SIG-M5 (cell line): ENCODE results near the gene KANSL1.

ENCODE experiments used
- DNase-seq: peaks from one replicate; lab custom pipeline; 2025; lab: John Stamatoyannopoulos, UW

The KANSL1 gene

DNA sequence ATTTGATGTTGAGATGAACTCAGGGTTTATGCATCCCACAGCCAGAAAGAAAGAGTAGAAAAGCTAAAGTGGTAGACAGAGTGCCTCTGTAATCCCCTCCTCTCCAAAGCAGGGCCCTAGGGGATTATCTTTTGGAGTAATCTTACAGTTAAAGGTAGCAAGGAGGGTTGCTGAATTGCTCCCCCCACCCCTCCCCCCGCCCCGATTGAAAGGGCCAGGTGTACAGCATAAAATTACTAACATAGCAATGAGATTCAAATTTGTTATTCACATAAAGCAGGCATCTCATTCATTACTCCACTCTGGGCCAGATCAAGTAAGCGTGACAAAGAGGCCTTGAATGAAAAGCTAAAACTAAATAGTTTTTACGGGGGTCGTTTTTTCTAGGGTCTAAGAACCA, 121.4 kb downstream of the KANSL1 start:
- DNase-seq: no peak

DNA sequence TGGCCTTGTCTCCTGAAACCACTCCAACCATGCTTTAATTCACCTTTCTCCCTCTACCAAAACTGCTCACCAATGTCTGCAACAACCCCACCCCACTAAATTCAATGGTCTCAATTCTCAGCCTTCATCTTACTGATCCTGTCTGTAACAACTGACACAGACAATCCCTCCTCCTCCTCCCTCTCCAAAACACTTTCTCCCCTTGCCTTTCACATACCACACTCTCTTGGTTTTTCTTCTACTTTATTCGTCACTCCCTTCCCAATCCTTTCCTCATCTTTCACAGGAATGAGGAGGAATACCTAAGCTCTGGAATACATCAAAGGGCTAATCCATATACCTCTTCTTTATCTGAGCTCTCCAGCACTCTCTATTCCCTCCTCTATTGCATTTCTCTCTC, 128.8 kb downstream of the KANSL1 start:
- no peak for DNase-seq

DNA sequence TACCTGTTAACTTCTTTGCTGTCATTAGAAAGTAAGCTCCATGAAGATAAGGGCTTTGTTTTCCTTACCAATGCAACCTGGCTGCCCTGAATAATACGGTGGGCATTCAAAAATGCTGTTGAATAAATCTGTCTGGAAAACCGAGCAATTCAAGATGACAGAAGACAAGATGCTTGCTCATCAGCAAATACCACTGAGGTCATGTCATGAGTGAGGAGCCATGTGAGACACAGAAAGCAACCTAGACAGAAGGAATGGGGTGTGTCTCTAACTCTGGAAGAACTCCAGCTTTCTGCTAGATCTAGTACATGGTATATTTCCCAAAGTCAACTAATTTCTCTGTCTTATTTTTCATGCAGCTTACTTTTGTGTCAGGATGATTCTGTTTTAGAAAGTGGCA, 130.0 kb downstream of the KANSL1 start:
- DNase-seq: no peak

DNA sequence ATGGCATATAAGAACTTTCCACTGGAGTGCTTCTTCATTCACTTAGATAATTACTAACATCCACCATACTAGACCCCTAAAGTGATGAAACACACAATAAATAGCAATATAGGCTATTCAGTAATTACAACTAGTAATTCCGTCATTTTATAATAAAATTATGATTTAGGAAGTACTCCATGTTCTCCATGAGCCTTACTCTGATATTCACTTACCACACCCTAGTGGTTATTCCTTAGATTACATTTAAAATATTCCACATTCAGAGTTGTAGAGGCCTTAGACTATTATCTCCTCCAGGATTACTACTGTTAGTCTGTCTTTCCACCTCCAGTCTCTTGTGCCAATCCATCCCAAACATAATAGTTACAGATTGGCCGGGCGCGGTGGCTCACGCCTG, 131.8 kb downstream of the KANSL1 start:
- DNase-seq: no peak

DNA sequence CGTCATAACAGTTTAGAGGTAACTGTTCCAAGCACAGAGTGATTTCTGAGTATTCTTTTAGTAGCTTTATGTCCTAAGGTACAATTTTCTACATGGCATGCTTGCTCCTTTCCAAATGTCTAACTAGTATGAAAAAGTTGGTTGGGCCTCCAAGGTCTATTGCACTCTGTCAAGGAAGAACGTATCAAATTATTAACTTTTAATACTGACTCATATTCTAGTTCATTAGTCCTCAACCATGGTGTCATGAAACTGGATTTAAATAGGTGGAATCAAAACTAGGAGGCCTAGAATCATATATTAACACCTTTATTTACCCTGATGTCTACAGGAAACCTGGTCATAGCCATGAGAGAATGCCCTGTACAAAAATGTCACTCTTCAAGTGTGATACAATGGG, 132.8 kb downstream of the KANSL1 start:
- DNase-seq: no peak

DNA sequence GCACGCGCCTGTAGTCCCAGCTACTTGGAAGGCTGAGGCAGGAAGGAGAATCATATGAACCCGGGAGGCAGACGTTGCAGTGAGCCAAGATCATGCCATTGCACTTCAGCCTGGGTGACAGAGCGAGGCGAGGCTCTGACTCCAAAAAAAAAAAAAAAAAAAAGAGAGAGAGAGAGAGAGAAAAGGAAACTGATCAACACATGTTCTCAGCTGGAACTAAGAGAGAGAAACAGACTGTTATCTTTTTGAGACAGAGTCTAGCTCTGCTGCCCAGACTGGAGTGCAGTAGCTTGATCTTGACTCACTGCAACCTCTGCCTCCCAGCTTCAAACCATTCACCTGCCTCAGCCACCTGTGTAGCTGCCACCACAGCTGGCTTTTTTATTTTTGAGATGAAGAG, 133.7 kb downstream of the KANSL1 start:
- DNase-seq: no peak

DNA sequence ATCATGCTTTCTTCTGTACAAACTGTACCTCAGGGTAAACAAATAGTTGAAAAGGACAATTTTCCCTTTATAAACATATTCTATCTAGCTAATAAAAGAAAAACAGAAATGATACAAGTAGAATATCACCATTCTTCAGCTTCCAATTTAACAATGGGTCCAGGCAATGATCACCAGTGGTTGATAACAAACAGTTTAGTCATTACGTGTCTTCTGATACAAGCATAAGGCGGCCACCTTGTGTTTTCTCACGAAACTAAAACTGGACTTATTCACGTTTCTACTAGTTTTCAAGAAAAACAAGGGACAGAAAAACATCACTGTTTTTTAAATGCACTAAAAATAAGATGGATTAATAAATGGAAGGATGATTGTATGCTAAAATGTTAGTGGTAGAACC, 135.9 kb downstream of the KANSL1 start:
- no peak for DNase-seq

DNA sequence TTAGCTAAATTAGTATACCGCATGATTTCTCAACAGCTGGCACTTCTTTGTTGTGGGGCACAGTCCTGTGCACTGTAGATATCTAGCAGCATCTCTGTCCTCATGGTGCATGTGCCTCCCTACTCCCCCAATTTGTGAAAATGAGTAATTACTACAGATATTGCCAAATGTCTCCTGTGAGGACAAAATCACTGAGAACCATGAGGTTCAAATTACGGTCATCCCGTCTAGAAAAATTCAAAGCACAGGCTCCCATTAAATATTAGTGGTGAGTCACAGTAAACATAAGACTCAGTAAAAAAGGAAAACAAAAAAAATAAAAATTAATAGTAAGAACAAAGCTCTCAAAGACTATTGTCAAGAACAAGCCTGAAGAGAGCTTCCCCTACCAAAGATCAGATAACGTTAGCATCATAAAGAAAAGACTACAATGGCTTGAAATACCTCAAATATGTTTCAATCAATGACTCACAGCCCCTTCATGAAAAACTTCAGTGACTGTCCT, 136.4 kb downstream of the KANSL1 start:
- DNase-seq: peak; percentile 70

DNA sequence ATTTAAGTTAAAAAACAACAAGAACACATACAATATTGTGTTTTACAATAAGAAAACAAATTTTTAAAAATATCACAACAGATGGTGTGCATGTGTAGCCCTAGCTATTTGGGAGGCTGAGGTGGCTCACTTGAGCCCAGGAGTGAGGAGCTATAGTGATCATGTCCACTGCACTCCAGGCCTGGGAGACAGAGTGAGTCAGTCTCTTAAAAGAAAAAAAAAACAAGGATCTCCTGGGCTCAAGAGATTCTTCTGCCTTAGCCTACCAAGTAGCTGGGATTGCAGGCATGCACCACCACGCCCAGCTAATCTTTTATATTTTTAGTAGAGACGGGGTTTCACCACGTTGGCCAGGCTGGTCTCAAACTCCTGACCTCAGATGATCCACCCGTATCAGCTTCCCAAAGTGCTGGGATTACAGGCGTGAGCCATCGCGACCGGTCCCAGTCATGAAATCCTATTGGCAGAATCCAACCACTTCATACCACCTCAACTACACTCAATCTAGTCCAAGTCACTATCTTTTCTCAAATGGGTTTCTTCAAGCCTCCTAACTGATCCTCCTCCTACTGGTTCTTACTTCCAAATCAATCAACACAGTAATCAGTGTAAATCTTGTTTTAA, 139.2 kb downstream of the KANSL1 start:
- no peak for DNase-seq

DNA sequence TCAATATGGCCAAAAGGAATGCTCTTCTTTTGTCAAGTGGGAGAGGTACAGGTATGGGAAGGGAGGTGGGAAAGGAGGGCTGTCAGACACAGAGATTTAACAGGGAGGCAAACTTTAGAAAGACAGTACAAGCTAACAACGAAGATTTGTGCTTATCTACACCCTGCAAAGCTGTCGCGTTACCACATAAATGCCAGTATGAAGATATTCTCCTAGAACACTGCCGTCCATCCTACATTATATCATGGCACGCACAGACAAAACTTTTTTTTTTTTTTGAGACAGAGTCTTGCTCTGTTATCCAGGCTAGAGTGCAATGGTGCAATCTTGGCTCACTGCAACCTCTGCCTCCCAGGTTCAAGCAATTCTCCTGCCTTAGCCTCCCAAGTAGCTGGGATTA, 143.6 kb downstream of the KANSL1 start:
- no peak for DNase-seq

DNA sequence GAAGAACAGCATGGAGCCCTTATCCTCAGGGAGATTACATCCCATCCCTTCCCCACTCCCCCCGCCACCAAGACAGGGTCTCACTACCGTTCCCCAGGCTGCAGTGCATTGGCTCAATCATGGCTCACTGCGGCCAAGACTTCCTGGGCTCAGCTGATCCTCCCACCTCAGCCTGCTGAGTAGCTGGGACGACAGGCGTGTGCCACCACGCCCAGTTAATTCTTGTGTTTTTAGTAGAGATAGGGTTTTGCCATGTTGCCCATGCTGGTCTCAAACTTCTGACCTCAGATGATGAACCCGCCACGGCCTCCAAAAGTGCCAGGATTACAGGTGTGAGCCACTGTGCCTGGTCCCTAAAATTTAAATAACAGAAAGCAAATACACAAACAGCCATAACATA, 145.4 kb downstream of the KANSL1 start:
- no peak for DNase-seq

DNA sequence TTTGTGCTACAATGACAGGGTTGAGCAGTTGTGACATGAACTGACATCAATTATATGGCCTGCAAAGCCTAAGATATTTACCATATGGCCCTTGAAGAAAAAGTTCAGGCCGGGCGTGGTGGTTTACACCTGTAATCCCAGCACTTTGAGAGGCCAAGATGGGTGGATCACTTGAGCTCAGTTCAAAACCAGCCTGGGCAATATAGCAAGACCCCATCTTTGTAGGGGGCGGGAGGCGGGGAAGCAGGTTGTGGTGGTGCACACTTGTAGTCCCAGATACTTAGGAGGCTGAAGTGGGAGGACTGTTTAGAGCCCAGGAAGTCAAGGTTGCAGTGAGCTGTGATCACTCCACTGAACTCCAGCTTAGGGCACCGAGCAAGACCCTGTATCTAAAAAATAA, 145.8 kb downstream of the KANSL1 start:
- DNase-seq: no peak

DNA sequence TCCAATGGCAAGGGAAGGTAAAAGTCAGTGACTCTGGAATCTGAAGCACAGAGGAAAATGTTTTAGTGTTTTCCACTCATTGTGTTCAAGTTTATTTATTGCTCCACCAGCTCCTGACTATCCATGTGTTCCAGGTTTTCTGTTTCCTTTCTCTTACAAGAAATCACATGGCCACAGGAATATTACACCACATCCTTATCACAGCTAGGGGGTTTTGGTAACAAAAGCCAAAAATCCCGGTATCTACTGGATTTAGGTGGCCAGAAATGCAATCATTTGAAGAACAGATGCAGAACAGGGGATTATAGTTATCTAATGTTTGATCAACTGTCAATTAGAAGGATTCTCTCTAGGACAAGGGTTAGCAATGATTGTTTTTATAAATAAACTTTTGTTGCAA, 146.3 kb downstream of the KANSL1 start:
- DNase-seq: no peak

DNA sequence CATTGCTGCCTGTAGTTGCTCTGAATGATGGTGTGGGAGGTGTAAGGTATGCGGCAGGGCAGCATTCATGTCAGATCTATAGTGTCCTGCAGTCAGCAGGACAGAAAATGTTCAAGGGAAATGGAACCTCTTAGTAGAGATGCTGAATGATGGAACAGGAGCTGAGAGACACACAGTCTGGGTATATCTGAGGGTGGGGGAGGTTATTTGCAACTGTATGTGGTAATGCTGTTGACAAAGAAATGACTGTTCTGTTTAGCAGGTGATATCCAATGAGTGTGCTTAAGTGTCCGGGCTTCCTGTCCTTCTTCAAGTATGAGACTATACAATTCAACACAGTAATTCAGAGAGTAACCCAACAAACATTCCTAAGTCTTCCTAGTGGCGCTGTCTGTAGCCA, 147.6 kb downstream of the KANSL1 start:
- DNase-seq: no peak

DNA sequence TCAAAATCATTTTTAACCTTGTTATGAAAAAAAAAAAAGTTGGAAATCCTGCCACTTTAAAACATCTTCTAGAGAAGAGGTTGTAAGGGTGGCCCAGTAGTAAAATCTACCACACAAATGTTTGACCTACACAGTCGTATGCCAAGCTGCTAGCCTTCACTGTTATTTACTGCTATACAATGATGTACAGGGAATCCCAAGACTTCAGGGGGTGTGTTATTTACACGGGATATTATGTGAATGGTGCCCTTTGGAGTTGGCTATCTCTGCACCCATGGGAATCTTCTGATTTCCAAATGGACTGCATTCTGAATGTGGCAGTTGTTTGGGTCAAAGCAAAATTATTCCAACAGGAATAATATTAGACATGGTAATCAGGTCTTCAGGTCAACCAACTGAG, 148.2 kb downstream of the KANSL1 start:
- no peak for DNase-seq

DNA sequence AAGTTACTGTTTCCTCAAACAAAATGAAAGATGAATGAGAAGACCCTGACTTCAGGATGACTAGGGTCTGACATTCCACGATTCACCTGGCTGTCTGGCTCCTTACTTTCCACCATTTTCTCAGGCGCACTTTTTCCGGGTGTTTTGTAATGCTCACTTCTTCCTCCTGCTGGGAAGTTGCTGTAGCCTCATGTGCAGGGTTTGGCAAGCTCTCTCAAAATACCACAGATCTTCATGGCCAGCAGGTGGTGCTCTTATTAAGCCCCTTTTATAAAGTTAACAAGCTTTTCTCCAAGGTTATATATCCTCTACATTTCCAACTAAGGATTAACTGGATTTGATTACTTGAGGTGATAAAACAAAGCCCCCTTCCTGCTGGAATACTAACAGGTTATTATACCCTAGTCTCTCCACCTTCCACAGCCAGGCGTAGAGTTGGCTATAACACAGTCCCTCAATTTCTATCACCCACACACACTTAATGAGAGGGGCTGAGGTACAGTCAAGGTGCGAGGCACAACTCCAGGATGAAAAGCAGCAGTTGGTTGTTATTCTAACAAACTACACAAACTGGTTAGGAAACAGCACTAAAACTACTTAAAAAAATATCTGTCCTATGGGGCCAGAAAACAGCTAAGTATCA, 148.8 kb downstream of the KANSL1 start:
- no peak for DNase-seq

DNA sequence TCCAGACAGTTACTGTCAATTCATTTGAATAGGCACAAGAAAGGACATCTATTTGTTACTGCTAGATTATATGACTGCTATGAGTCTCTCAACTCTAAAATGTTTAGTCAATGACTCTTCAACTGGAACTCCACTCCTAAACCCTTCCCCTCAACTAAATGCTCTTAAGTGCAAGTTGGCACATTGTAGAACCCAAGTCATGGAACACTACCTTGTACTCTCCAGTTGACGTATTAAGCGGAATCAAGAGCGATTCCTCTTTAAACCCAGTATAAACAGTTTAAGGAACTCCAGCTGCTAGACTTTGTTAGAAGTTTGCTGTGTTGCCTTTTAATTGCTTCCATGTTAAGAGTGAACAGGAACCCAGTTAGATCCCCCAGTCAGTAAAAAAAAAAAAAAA, 149.6 kb downstream of the KANSL1 start:
- DNase-seq: no peak

DNA sequence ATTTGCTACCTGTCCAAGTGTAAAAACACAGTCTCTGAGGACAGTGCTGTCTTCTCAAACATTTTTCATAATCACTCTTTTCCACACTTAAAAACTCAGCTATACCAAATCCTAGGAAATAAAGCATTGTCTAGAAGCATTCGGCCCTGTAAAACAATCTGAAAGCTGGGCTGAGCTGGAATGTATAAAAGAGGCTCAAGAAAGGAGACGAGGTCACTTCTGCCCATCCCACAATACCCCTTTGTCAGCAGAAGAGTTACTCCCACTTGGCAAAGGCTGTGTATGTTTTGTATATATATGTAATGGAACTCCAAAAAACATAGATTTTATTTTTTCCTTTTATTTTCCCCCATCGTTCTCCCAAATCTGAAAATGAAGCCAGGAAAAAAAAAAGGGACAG, 150.3 kb downstream of the KANSL1 start:
- DNase-seq: no peak

DNA sequence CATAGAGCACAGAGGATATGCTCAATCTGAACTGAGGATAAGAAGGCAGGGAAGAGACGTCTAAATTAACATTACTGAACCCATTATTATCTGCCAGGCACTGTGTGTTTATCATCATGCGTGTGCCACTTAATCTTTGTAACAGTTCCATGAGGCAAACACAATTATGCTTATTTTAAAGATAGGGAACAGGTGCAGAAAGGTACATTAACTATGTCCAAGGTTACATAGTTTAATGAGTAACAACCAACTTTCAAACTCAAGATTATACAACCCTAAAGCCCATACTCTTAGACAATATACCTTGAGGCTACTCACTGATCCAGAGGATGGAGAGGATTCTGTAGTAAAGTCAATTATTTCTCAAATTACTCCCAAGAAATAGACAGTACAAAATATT, 151.0 kb downstream of the KANSL1 start:
- no peak for DNase-seq

DNA sequence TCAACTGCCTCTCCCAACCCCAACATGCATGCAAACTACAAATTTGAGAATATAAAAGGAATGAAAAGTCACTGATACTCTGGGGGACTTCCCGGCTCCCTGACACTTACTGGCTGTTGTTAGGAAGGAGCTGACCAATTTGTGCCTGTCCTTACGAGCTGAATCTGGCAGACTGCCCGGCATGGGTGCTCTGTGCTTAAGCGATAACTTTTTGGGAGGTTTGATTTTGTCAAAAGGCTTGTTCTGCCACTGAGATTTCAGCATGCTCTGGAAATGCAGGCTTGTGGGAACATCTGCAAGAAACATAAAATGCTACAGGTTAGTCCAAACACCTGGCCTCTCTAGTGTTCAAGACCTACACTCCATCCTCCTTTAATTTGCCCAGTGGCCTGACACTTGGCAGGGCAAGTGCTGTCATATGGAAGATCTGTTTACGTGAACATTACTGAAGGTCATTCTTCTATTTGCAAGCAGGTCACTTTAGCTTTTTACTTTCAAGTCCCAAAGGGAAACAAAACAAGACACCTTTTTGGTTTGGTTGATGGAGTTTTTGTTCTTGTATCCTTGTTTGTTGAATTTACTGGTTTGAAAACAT, 153.5 kb downstream of the KANSL1 start:
- DNase-seq: no peak

DNA sequence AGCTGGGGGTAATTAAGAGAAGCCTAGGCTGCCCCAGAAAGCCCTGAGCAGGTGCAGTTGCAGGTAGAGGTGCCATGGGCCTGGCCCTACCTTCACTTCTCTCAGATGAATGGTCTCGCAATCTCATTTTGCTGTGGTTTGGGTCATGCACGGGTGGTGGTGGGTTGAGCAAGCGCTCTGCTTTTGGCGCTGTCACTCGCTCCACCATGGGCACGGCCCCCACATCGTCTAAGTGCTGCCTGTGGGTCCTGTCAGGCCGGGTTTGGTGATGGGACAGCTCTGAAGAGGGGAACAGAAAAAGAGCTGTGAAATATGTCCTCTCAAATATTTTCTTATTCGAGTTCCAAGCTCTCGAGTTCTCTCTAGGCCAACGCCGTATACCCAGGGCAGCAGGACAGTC, 154.3 kb downstream of the KANSL1 start:
- DNase-seq: no peak

DNA sequence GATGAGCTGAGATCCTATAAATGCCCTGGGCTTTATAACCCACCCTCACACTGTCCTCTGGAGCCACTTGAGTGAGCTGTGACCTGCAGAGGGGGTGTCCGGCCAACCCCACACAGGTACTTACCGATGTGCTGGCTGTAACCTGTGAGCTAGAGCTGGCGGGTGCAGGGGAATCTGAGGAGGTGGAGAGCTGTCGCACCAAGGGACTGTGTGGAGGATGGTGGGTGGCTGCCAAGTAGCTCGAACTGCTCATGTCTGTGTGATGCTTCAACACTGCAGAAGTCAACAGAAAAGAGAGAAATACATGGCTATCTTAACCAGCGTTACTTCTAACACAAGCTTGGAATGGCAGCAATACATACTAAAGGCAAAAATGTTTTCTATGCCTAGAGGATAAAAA, 154.8 kb downstream of the KANSL1 start:
- DNase-seq: no peak

DNA sequence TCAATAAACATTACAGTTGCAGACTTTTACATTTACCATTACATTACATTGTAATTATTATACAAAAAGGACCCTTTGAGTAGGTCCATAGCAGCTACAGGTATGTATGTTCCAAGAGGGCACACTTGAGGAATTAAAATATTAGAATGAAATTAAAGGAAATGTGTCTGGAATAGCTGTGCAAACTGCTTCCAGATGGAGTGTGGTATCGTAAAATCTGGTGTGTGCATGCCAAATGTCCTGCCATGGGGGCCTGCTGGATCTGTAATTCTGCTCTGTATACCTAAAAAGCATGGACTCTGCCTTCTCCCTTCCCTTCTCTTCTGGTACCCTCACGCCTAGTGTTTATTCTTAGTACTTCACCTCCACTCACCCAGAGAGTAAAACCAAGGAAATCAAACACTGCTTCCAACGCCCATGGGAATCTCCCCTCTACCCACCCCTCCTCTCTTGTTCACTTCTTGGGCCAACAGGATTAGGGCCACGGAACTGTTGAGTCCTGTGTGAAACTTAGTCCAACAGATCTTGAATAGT, 155.4 kb downstream of the KANSL1 start:
- no peak for DNase-seq

DNA sequence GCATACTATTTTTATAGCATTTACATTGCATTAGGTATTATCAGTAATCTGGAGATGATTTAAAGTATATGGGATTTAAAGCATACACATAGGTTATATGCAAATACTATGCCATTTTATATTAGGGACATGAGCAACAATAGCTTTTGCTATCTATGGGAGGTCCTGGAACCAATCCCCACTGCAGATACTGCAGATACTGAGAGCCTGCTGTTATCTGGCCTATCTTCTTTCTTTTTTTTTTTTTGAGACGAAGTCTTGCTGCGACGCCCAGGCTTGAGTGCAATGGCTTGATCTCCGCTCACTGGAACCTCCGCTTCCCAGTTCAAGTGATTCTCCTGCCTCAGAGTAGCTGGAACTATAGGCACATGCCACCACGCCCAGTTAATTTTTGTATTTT, 156.7 kb downstream of the KANSL1 start:
- no peak for DNase-seq
